SK-N-SH treated with all-trans-retinoic acid at 6 μM for 48 hours (cell line): ENCODE measurements around the gene CDS1.

Experiments used
- ARNTL ChIP-seq: fragments of 450-650 bp; formaldehyde crosslinking; IDR thresholded peaks from 2 replicates; pipeline ENCODE4 v1.5.0; 2020; ENCODE audit warnings: low read depth, mild to moderate bottlenecking, moderate library complexity, borderline replicate concordance
- CSDC2 ChIP-seq: fragments of 250-450 bp; sonication (Bioruptor Pico); IDR thresholded peaks from 2 replicates; pipeline ENCODE4 v1.5.0; 2020; ENCODE audit warnings: mild to moderate bottlenecking, moderate library complexity
- ESRRG ChIP-seq: fragments of 250-450 bp; sonication (Bioruptor Pico); IDR thresholded peaks from 2 replicates; pipeline ENCODE4 v1.6.1; 2021; ENCODE audit warnings: mild to moderate bottlenecking
- OSR1 ChIP-seq: fragments of 250-450 bp; sonication (Bioruptor Pico); IDR thresholded peaks from 2 replicates; pipeline ENCODE4 v1.8.0; 2022; ENCODE audit warnings: moderate library complexity, mild to moderate bottlenecking, inconsistent platforms
- PPARA ChIP-seq: fragments of 250-450 bp; sonication (Bioruptor Pico); IDR thresholded peaks from 2 replicates; pipeline ENCODE4 v1.5.0; 2020; ENCODE audit warnings: mild to moderate bottlenecking, borderline replicate concordance
- RARB ChIP-seq: fragments of 250-450 bp; sonication (Bioruptor Pico); IDR thresholded peaks from 2 replicates; pipeline ENCODE4 v1.8.0; 2021; ENCODE audit warnings: mild to moderate bottlenecking, moderate library complexity
- SNAI2 ChIP-seq: fragments of 250-450 bp; sonication (Bioruptor Pico); IDR thresholded peaks from 2 replicates; pipeline ENCODE4 v1.5.0; 2020; ENCODE audit warnings: mild to moderate bottlenecking, moderate library complexity
- TCF4 ChIP-seq: fragments of 250-450 bp; sonication (Bioruptor Pico); IDR thresholded peaks from 2 replicates; pipeline ENCODE4 v1.8.0; 2021; ENCODE audit warnings: mild to moderate bottlenecking, moderate library complexity, borderline replicate concordance
- TOX ChIP-seq: fragments of 250-450 bp; sonication (Bioruptor Pico); IDR thresholded peaks from 2 replicates; pipeline ENCODE4 v1.8.0; 2021; ENCODE audit warnings: mild to moderate bottlenecking, moderate library complexity, borderline replicate concordance
- ZC3H10 ChIP-seq: fragments of 250-450 bp; sonication (Bioruptor Pico); IDR thresholded peaks from 2 replicates; pipeline ENCODE4 v1.5.1; 2021; ENCODE audit warnings: mild to moderate bottlenecking, moderate library complexity
- ZFP3 ChIP-seq: fragments of 250-450 bp; sonication (Bioruptor Pico); IDR thresholded peaks from 2 replicates; pipeline ENCODE4 v1.5.0; 2020; ENCODE audit warnings: mild to moderate bottlenecking, moderate library complexity
- ZFP30 ChIP-seq: fragments of 450-650 bp; formaldehyde crosslinking; IDR thresholded peaks from 2 replicates; pipeline ENCODE4 v1.5.0; 2022; ENCODE audit warnings: mild to moderate bottlenecking, moderate library complexity
- TF ChIP-seq, protein P1 (sequence below): fragments of 250-450 bp; sonication (Bioruptor Pico); IDR thresholded peaks from 2 replicates; pipeline ENCODE4 v1.8.0; 2020; ENCODE audit warnings: mild to moderate bottlenecking, moderate library complexity, borderline replicate concordance
- TF ChIP-seq, protein P2 (sequence below): fragments of 250-450 bp; sonication (Bioruptor Pico); IDR thresholded peaks from 2 replicates; pipeline ENCODE4 v1.5.1; 2020; ENCODE audit warnings: low read depth, mild to moderate bottlenecking, moderate library complexity

DNA sequence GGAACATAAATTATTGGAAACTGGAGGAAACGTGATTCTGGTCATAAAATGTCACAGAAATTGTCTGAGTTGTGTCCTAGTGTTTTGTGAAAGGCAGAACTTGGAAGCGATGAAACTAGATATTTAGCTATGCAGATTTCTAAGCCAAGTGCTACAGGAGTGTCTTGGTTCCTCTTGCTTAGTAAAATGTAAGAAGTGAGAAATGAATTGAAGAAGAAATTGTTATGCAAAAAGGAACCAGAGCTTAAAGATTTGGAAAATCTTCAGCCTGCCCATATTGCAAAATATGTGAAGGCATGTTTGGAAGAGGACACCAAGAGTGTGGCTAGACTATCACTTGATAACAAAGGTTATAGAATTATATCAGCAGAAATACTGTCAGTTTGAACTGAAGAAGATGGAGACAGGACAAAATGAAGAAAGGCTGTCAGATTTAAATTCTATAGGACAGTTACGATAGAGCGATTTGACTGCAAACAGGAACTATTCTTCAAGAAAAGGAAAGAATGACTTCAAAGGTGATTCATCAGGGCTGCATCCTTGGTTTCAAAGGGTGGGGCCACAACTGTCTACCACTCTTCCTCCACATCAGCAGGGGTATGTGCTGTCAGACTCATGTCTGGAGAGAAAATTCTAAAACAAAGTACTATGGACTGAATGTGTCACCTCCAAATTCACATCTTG is 9.4 kb upstream of the CDS1 start:
- TF ChIP-seq, protein P1, sequence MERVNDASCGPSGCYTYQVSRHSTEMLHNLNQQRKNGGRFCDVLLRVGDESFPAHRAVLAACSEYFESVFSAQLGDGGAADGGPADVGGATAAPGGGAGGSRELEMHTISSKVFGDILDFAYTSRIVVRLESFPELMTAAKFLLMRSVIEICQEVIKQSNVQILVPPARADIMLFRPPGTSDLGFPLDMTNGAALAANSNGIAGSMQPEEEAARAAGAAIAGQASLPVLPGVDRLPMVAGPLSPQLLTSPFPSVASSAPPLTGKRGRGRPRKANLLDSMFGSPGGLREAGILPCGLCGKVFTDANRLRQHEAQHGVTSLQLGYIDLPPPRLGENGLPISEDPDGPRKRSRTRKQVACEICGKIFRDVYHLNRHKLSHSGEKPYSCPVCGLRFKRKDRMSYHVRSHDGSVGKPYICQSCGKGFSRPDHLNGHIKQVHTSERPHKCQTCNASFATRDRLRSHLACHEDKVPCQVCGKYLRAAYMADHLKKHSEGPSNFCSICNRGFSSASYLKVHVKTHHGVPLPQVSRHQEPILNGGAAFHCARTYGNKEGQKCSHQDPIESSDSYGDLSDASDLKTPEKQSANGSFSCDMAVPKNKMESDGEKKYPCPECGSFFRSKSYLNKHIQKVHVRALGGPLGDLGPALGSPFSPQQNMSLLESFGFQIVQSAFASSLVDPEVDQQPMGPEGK (CRISPR knock-in tag), result no peak
- TF ChIP-seq ZFP3 (CRISPR knock-in tag) (no peak), ZFP30 (no peak), OSR1 (CRISPR knock-in tag) (no peak), ARNTL (no peak), TCF4 (no peak), RARB (no peak), ZC3H10 (CRISPR knock-in tag) (no peak), ESRRG (no peak), TOX (CRISPR knock-in tag) (no peak), CSDC2 (CRISPR knock-in tag) (no peak), SNAI2 (CRISPR knock-in tag) (no peak), PPARA (CRISPR knock-in tag) (no peak)
- TF ChIP-seq, protein P2, sequence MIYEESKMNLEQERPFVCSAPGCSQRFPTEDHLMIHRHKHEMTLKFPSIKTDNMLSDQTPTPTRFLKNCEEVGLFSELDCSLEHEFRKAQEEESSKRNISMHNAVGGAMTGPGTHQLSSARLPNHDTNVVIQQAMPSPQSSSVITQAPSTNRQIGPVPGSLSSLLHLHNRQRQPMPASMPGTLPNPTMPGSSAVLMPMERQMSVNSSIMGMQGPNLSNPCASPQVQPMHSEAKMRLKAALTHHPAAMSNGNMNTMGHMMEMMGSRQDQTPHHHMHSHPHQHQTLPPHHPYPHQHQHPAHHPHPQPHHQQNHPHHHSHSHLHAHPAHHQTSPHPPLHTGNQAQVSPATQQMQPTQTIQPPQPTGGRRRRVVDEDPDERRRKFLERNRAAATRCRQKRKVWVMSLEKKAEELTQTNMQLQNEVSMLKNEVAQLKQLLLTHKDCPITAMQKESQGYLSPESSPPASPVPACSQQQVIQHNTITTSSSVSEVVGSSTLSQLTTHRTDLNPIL (CRISPR knock-in tag), result no peak
